A549 (cell line): ENCODE measurements around the gene CPNE1. TPM values are rescaled to one million over a fixed set of nuclear protein-coding genes. Genes with fewer than 3 reads are reported as not detected.
"Not testable (repeated sequence)": the region's sequence is repeated elsewhere in the genome, so short reads cannot be mapped to it uniquely, and the experiment has no call there.

Source experiments
- ATAC-seq, 2 experiments: fragments of 200-7000 bp in 1 of 2; fragments of >200 bp in 1 of 2; cut with Nextera tagmentation in 1 of 2; cut with Tn5 transposase in 1 of 2; 3 replicates each; pipeline versions ENCODE4 v1.8.0 to v1.9.1; 2018 to 2020; ENCODE audit warnings: mild to moderate bottlenecking in 1 of 2, moderate library complexity in 1 of 2
- CTCF ChIA-PET: fragments of 300-600 bp; sonication (Branson Sonifier 250); formaldehyde crosslinking; extraction: SDS; loops from one replicate; lab custom pipeline; 2021; ENCODE audit warnings: antibody characterized with exemption, inconsistent platforms; lab: Yijun Ruan, JAX
- POLR2A ChIA-PET: fragments of 350-600 bp; formaldehyde crosslinking; extraction: SDS; loops from one replicate; lab custom pipeline; 2021; ENCODE audit warnings: antibody characterized with exemption, inconsistent platforms; lab: Yijun Ruan, JAX
- DNase-seq, 2 experiments: peaks; one replicate each; pipeline versions ENCODE4 v3.0.0 to v3.0.0-alpha.2; 2011 to 2016; ENCODE audit warnings: low read depth in 1 of 2, low spot score in 1 of 2
- FAIRE-seq: peaks from 2 replicates; lab custom pipeline; 2011; peaks lifted over from hg19 to GRCh38; lab: Jason Lieb, UNC
- H3K27ac ChIP-seq, 2 experiments: fragments of >200 bp; sonication (Bioruptor Twin); formaldehyde crosslinking; 3 replicates each; pipeline ENCODE4 v1.5.1; 2016 to 2017
- H3K4me1 ChIP-seq: fragments of >200 bp; sonication (Bioruptor Twin); formaldehyde crosslinking; 3 replicates; pipeline ENCODE4 v1.6.1; 2016
- H3K4me2 ChIP-seq: fragments of >200 bp; sonication (Bioruptor Twin); formaldehyde crosslinking; 3 replicates; pipeline ENCODE4 v1.6.1; 2016
- H3K4me3 ChIP-seq: fragments of >200 bp; sonication (Bioruptor Twin); formaldehyde crosslinking; 3 replicates; pipeline ENCODE4 v1.5.1; 2016
- H3K9me3 ChIP-seq: fragments of >200 bp; sonication (Bioruptor Twin); formaldehyde crosslinking; 3 replicates; pipeline ENCODE4 v1.6.1; 2016
- BHLHE40 ChIP-seq: IDR thresholded peaks from 2 replicates; pipeline ENCODE4 v1.6.1; 2012; ENCODE audit warnings: low read depth, low read length, inconsistent platforms
- FOXS1 ChIP-seq: fragments of 250-450 bp; sonication (Bioruptor Pico); IDR thresholded peaks from 2 replicates; pipeline ENCODE4 v1.5.0; 2020; ENCODE audit warnings: mild to moderate bottlenecking, moderate library complexity
- HOXB5 ChIP-seq: fragments of 250-450 bp; sonication (Bioruptor Pico); IDR thresholded peaks from 2 replicates; pipeline ENCODE4 v1.5.0; 2020; ENCODE audit warnings: mild to moderate bottlenecking, moderate library complexity
- JUNB ChIP-seq: fragments of >200 bp; sonication (Bioruptor Twin); formaldehyde crosslinking; IDR thresholded peaks from 2 replicates; pipeline ENCODE4 v1.6.1; 2016
- MAX ChIP-seq: IDR thresholded peaks from 2 replicates; pipeline ENCODE4 v1.6.1; 2012
- MAZ ChIP-seq: fragments of 150-350 bp; IDR thresholded peaks from 2 replicates; pipeline ENCODE4 v1.6.1; 2014; ENCODE audit warnings: antibody characterized with exemption, low read depth, low read length, borderline replicate concordance
- POLR2A ChIP-seq: IDR thresholded peaks from 2 replicates; pipeline ENCODE4 v1.6.1; 2012; ENCODE audit warnings: mild to moderate bottlenecking, low read length
- POLR2AphosphoS2 ChIP-seq: conservative IDR thresholded peaks from 2 replicates; pipeline ENCODE4 v1.6.1; 2012; ENCODE audit warnings: low read length, improper control_type of control experiment, inconsistent platforms
- RAD21 ChIP-seq, 2 experiments: fragments of >200 bp in 1 of 2; sonication (Bioruptor Twin) in 1 of 2; formaldehyde crosslinking in 1 of 2; IDR thresholded peaks in 1 of 2; conservative IDR thresholded peaks in 1 of 2; 2 replicates in 1 of 2; 3 replicates in 1 of 2; pipeline ENCODE4 v1.6.1; 2012 to 2018; ENCODE audit warnings: inconsistent platforms in 1 of 2
- RCOR1 ChIP-seq: fragments of 150-350 bp; IDR thresholded peaks from 2 replicates; pipeline ENCODE4 v1.6.1; 2014; ENCODE audit warnings: antibody characterized with exemption, low read length, low read depth
- SMC3 ChIP-seq: fragments of >200 bp; sonication (Bioruptor Twin); formaldehyde crosslinking; IDR thresholded peaks from 3 replicates; pipeline ENCODE4 v1.6.1; 2018; ENCODE audit warnings: inconsistent platforms
- SREBF2 ChIP-seq: fragments of 450-650 bp; IDR thresholded peaks from 2 replicates; pipeline ENCODE4 v1.6.1; 2014; ENCODE audit warnings: mild to moderate bottlenecking, moderate library complexity
- USF2 ChIP-seq: fragments of 450-650 bp; IDR thresholded peaks from 2 replicates; pipeline ENCODE4 v1.6.1; 2014; ENCODE audit warnings: antibody characterized with exemption
- ZC3H11A ChIP-seq: fragments of 450-650 bp; IDR thresholded peaks from 2 replicates; pipeline ENCODE4 v1.6.1; 2014; ENCODE audit warnings: antibody characterized with exemption, mild to moderate bottlenecking
- ZFP36 ChIP-seq: fragments of 450-650 bp; IDR thresholded peaks from 2 replicates; pipeline ENCODE4 v1.6.1; 2014; ENCODE audit warnings: borderline replicate concordance; ENCODE audit not compliant: partially characterized antibody
- ZNF302 ChIP-seq: fragments of 250-450 bp; sonication (Bioruptor Pico); IDR thresholded peaks from 2 replicates; pipeline ENCODE4 v1.9.0; 2021; ENCODE audit warnings: inconsistent platforms, mild to moderate bottlenecking, moderate library complexity
- WGBS: methylation state at CpG from one replicate; pipeline ENCODE4 v1.1.6; 2017; ENCODE audit errors: missing lambda C conversion rate; 5-methylcytosine and 5-hydroxymethylcytosine counted together
- polyA plus RNA-seq, 4 experiments: library from polyadenylated mRNA; depleted of rRNA in 3 of 4; stranded (reverse); fragments of >200 nt; fragmentation: RNase III in 1 of 4; extraction: RNeasy Plus Mini Kit Qiagen cat#74134 plus additional on column Dnase treatment in 1 of 4; gene quantifications; 2 replicates in 3 of 4; 3 replicates in 1 of 4; pipeline ENCODE4 v1.2.3, GENCODE V29; 2011 to 2017
- TF ChIP-seq, protein P1 (sequence below): IDR thresholded peaks from 2 replicates; pipeline ENCODE4 v1.6.1; 2012
- TF ChIP-seq, protein P2 (sequence below): IDR thresholded peaks from 2 replicates; pipeline ENCODE4 v1.6.1; 2012; ENCODE audit warnings: low read depth, borderline replicate concordance
- TF ChIP-seq, protein P3 (sequence below): fragments of >200 bp; sonication (Bioruptor Twin); formaldehyde crosslinking; IDR thresholded peaks from 3 replicates; pipeline ENCODE4 v1.5.1; 2016
- TF ChIP-seq, protein P4 (sequence below): fragments of >200 bp; sonication (Bioruptor Twin); formaldehyde crosslinking; IDR thresholded peaks from 2 replicates; pipeline ENCODE4 v1.6.1; 2016

The CPNE1 gene
- polyA plus RNA-seq, 2 of the 4 experiments (the other 2 are of a cell fraction) = 199 to 244 TPM

DNA sequence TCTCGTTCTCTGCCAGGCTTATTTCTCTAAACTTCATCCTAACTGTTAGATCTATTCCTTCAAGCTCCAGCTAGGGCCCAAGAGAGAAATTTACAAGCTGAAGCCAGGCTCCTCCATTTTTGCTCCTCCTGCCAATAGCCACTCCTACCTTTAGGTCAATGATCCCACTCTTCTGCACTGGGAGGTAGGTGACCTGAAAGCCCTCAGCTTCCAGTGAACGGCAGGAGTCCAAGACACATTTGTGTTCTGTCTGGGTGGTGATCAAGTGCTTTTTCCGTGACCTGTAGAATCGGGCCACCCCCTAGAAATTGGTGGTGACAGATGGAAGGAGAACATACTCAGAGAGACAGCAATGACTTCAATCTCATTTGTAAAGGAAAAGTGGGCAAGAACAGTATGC, 25.6 kb upstream of the CPNE1 start:
- Histone ChIP-seq H3K4me1 (no peaks in the 10 kb centered on the region), H3K9me3 (no peaks in the 10 kb centered on the region), H3K4me3 (no peak overlapping the region), H3K4me2 (no peak overlapping the region), H3K27ac (no peak overlapping the region)
- no peak for DNase-seq
- POLR2A ChIA-PET = interaction anchor here (0.7 kb wide), 1 partner anchor 257 kb away, joined by 3 read pairs; no protein-coding TSS in a partner anchor
- no peak for FAIRE-seq
- 84% methylated on average over 4 of the region's 4 CpGs for WGBS
- ATAC-seq = peak in 1 of 2 experiments; percentile 64; a peak in 2 of 6 replicates
- TF ChIP-seq POLR2A = no peak
- TF ChIP-seq JUNB = no peak
- TF ChIP-seq BHLHE40 = no peak
- no peak for TF ChIP-seq ZC3H11A
- TF ChIP-seq ZFP36 = no peak
- TF ChIP-seq ZNF302 = no peak
- no peak for TF ChIP-seq SREBF2
- no peak for TF ChIP-seq FOXS1
- TF ChIP-seq, protein P1, sequence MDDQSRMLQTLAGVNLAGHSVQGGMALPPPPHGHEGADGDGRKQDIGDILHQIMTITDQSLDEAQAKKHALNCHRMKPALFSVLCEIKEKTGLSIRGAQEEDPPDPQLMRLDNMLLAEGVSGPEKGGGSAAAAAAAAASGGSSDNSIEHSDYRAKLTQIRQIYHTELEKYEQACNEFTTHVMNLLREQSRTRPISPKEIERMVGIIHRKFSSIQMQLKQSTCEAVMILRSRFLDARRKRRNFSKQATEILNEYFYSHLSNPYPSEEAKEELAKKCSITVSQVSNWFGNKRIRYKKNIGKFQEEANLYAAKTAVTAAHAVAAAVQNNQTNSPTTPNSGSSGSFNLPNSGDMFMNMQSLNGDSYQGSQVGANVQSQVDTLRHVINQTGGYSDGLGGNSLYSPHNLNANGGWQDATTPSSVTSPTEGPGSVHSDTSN = no peak
- TF ChIP-seq, protein P2, sequence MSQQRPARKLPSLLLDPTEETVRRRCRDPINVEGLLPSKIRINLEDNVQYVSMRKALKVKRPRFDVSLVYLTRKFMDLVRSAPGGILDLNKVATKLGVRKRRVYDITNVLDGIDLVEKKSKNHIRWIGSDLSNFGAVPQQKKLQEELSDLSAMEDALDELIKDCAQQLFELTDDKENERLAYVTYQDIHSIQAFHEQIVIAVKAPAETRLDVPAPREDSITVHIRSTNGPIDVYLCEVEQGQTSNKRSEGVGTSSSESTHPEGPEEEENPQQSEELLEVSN = no peak
- TF ChIP-seq USF2 = no peak
- CTCF ChIA-PET = no interaction called here

GRCh38 chr20:35686872-35687271, 22.2 kb upstream of the CPNE1 start:
- H3K27ac ChIP-seq, FAIRE-seq, H3K4me2 ChIP-seq, ATAC-seq, H3K4me1 ChIP-seq, POLR2A ChIA-PET: not testable (repeated sequence)
- CTCF ChIA-PET = interaction anchor here (0.6 to 3.2 kb wide), 5 partner anchors 10 to 267 kb away, joined by 3 to 14 read pairs (median 4); partner anchors contain the start of gene SCAND1
- TF ChIP-seq, protein P3, sequence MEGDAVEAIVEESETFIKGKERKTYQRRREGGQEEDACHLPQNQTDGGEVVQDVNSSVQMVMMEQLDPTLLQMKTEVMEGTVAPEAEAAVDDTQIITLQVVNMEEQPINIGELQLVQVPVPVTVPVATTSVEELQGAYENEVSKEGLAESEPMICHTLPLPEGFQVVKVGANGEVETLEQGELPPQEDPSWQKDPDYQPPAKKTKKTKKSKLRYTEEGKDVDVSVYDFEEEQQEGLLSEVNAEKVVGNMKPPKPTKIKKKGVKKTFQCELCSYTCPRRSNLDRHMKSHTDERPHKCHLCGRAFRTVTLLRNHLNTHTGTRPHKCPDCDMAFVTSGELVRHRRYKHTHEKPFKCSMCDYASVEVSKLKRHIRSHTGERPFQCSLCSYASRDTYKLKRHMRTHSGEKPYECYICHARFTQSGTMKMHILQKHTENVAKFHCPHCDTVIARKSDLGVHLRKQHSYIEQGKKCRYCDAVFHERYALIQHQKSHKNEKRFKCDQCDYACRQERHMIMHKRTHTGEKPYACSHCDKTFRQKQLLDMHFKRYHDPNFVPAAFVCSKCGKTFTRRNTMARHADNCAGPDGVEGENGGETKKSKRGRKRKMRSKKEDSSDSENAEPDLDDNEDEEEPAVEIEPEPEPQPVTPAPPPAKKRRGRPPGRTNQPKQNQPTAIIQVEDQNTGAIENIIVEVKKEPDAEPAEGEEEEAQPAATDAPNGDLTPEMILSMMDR = peak; percentile 39
- peak; percentile 37 to 72; a peak in 4 of 5 replicates for TF ChIP-seq RAD21 (conservative IDR thresholded peaks at IDR 0.05 in 1 of 2, IDR thresholded peaks at IDR 0.05 in 1 of 2)
- TF ChIP-seq SMC3 = peak; percentile 38; the same call in 2 of the 3 replicates
- TF ChIP-seq, all 56 proteins: peak for 3; not testable (repeated sequence) for 53
- not testable (repeated sequence) for H3K4me3 ChIP-seq, H3K9me3 ChIP-seq
- 72% methylated on average over 11 of the region's 11 CpGs for WGBS
- DNase-seq = peak in 1 of 2 experiments; percentile 69

DNA sequence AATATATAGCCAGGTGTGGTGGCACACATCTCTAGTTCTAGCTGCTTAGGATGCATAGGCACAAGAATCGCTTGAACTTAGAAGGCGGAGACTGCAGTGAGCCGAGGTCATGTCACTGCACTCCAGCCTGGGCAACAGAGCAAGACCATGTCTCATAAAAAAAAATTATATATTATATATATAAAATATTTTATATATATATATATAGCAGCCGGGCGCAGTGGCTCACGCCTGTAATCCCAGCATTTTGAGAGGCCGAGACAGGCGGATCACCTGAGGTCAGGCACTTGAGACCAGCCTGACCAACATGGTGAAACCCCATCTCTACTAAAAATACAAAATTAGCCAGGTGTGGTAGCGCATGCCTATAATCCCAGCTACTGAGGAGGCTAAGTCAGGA, 20.7 kb upstream of the CPNE1 start:
- H3K27ac ChIP-seq, H3K4me2 ChIP-seq, POLR2A ChIA-PET, H3K4me1 ChIP-seq, DNase-seq, FAIRE-seq, ATAC-seq, H3K4me3 ChIP-seq, H3K9me3 ChIP-seq: not testable (repeated sequence)
- CTCF ChIA-PET = interaction anchor here (1.1 to 3.2 kb wide), 2 partner anchors 8 to 19 kb away, joined by 3 to 14 read pairs; no protein-coding TSS in a partner anchor
- 93% methylated on average over 9 of the region's 9 CpGs for WGBS

- TF ChIP-seq HOXB5 (CRISPR knock-in tag) = no peak
- no peak for TF ChIP-seq MAZ
- TF ChIP-seq, protein P4, sequence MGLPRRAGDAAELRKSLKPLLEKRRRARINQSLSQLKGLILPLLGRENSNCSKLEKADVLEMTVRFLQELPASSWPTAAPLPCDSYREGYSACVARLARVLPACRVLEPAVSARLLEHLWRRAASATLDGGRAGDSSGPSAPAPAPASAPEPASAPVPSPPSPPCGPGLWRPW = no peak
- TF ChIP-seq POLR2AphosphoS2 = no peak
- no peak for TF ChIP-seq MAX
- no peak for TF ChIP-seq RCOR1
- WGBS = 94% methylated on average over 1 of the region's 1 CpG
These were observed 17.3 kb upstream of the CPNE1 start for GRCh38 chr20:35681960-35682359.

More at GRCh38 chr20:35681960-35682359, 17.3 kb upstream of the CPNE1 start:
- no peaks in the 10 kb centered on the region for H3K4me1 ChIP-seq
- no peak overlapping the region for H3K4me2 ChIP-seq
- H3K27ac ChIP-seq = no peak overlapping the region
- POLR2A ChIA-PET = no interaction called here
- no peak for DNase-seq
- H3K4me3 ChIP-seq = no peak overlapping the region
- H3K9me3 ChIP-seq = no peaks in the 10 kb centered on the region
- no peak for FAIRE-seq
- no peak for ATAC-seq
- CTCF ChIA-PET = no interaction called here
